COLO668 (cell line): ENCODE results near the gene KPNA6.

Source experiments
- DNase-seq: peaks from one replicate; lab custom pipeline; 2025; ENCODE audit not compliant: unreplicated experiment; lab: John Stamatoyannopoulos, UW

Gene KPNA6

DNA sequence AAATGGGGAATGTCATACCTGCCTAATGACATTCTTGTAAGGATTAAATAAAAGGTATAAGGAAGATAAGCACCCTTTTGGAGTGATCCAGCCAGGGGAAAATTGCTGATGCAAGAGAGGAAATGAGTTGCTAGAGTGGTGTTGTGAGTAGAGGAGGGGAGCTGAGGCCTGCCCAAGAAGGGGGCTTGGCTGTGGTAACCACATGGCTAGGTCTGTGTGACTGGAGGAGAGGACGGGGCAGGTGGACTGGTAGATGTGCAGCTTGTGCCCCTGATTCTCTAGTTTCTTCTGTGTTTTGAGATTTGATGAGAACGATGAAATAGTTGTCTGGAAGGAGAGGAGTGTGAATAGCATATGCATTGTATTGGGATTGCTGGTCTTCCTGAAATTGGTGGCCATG, 78.2 kb downstream of the KPNA6 start:
- DNase-seq: no peak

DNA sequence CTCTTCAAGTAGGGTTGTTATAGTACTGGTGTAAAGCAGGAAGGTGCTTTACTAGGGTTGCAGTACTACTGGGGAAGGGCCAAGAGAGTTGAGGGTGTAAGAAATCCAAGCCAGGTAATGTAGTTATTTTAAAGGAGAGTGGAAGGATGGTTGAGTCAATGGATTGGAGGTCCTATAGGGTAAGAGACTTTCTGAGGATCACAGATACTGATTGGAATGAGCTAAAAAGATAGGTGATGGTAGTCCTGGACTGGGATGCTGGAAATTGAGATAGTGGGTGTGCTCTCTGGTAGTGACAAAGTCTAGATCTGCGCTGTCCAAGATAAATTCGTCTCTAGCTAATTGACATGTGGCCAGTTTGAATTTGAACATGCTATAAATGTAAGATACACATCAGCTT, 78.6 kb downstream of the KPNA6 start:
- DNase-seq: no peak

DNA sequence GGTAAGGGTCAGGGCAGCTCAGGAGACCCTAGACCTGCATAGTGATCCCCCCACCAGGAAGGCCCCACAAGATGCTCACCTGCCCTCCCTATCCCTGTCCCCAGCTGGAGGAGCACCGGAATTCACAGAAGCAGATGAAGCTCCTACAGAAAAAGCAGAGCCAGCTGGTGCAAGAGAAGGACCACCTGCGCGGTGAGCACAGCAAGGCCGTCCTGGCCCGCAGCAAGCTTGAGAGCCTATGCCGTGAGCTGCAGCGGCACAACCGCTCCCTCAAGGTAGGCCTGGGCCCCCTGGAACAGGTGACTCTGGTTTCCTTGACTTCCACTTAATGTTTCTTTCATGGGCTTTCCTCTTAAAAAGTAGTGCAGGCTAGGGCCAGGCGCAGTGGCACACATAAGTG, 80.0 kb downstream of the KPNA6 start:
- DNase-seq: no peak

DNA sequence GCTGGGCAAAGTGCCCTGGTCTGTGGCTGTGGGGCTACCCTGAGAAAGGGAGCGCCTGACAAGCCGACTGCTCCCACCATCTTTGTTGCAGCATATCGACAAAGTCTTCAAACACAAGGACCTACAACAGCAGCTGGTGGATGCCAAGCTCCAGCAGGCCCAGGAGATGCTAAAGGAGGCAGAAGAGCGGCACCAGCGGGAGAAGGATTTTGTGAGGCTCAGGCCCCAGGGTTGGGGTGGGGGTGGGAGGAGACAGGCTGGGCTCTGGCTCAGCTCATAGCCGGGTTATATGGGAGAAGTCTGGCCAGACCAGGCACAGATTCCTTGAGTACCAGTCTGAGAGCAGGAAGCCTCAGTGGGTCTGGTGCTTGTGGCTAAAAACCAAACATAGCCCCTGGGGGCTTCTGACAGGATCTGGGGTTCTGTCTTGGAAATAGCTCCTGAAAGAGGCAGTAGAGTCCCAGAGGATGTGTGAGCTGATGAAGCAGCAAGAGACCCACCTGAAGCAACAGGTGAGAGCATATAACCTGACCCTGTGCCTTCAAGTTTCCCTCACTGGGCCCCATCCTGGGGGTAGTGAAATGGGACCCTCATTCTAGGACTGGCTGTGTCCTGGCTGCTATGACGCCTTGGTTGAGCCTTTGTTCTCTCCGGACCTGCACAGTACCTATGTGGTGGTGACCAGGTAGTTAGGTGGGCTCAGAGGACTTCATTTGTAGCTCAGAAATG, 84.5 kb downstream of the KPNA6 start:
- DNase-seq: no peak

DNA sequence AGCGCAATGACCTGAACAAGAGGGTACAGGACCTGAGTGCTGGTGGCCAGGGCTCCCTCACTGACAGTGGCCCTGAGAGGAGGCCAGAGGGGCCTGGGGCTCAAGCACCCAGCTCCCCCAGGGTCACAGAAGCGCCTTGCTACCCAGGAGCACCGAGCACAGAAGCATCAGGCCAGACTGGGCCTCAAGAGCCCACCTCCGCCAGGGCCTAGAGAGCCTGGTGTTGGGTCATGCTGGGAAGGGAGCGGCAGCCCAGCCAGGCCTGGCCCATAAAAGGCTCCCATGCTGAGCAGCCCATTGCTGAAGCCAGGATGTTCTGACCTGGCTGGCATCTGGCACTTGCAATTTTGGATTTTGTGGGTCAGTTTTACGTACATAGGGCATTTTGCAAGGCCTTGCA, 87.1 kb downstream of the KPNA6 start:
- DNase-seq: no peak

DNA sequence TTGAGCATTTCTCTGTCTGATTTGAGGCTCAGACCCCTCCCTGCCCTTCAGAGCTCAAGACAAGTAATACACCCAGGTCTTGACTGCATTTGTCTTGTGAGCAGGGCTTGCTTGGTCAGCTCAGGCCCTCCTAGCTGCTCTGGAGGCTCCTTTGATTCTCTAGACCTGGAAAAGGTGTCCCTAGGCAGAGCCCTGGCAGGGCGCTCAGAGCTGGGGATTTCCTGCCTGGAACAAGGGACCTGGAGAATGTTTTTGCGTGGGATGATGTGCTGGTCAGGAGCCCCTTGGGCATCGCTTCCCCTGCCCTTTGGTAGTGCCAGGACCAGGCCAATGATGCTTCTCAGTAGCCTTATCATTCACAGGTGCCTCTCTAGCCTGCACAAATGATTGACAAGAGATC, 87.7 kb downstream of the KPNA6 start:
- no peak for DNase-seq

DNA sequence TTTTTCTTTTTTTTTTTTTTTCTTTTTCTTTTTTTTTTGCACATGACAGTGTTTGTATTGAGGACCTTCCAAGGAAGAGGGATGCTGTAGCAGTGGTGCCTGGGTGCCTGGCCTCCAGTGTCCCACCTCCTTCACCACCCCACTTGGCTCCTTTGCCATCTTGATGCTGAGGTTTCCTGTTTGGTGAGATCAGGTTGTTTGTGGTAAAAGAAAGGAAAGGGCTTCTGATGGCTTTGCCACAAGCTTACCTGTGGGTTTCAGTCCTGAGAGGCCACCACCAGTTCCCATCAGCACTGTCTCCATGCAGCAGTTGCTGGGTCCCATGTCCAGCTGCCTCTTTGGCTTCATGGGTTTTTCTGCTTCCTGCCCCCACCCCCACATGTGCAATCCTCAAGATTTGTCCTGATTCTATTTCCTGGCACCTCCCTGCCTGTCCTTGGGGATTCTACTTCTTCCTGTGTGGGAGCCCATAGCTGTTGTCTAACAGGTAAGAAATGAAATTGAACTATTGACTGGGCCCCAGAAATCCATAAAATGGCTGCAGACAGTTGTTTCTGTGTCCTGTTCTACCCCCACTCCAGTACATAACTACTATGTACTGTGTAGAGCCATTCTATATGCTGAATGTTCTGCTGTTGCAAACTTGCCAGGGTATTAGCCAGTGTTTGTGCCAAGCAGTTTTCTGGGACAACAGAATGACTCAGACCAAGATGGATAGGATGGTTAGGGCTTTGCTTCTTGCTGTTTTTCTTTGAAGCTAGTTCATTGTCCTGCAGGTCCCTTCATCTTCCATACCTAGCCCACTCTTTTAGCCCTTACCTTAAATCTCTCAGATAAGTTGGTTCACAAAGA, 88.3 kb downstream of the KPNA6 start:
- no peak for DNase-seq

DNA sequence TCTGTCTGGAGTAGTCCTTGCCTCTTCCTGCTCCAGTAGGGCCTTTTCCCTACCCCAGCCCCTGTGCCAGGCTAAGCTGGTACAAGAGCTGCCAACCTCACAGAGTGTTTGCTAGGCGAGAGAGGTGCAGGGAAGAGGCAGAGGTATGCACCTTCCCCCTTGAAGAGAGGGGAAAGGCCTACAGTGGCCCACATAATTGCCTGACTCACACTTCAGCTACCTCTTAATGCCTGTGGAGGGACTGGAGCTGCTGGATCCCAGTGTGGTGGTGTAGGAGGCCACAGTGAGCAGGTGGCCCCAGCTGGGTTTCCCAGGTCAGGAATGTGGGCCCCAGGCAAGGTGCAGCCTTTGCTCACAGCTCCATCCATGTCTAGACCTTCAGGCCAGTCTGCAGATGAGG, 89.2 kb downstream of the KPNA6 start:
- no peak for DNase-seq

DNA sequence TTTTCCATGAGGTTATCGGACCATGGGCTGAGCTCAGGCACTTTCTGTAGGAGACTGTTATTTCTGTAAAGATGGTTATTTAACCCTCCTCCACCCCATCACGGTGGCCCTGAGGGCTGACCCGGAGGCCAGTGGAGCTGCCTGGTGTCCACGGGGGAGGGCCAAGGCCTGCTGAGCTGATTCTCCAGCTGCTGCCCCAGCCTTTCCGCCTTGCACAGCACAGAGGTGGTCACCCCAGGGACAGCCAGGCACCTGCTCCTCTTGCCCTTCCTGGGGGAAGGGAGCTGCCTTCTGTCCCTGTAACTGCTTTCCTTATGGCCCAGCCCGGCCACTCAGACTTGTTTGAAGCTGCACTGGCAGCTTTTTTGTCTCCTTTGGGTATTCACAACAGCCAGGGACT, 90.0 kb downstream of the KPNA6 start:
- no peak for DNase-seq

DNA sequence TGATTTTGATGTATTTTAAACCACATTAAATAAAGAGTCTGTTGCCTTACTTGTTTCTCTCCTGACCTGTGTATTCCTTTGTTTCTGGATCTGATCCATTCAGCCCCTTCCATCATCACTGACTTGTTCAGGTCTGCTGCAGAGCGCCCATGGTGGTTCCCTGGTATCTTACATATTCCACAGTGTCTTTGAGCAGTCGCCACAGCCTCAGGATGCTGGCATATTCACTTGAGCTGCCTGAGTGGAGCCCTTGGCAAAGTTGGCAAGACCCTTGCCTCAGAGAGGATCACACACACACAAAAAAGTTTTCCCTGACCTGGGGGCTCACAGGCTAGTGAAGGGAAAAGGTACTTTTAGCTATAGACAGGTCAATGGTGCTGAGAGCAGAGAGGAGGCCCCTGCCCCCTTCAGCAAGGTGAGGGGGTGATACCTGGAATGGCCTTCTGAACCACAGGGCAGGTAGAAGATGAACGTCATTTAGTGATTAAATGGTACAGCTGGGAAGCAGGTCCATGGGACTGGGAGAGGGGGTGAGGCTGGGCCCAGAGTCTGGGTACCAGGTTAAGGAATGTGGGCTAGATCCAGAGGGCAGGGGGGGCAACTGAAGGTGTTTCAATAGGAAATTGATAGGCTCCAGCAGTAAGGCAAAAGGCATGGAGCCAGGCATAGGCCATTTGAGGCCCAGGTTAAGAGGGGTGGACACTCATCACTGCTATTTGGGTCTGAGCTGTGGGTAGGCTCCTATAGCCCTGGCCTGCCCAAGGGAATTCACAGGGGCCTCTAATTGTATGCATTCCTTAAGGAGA, 90.6 kb downstream of the KPNA6 start:
- no peak for DNase-seq

DNA sequence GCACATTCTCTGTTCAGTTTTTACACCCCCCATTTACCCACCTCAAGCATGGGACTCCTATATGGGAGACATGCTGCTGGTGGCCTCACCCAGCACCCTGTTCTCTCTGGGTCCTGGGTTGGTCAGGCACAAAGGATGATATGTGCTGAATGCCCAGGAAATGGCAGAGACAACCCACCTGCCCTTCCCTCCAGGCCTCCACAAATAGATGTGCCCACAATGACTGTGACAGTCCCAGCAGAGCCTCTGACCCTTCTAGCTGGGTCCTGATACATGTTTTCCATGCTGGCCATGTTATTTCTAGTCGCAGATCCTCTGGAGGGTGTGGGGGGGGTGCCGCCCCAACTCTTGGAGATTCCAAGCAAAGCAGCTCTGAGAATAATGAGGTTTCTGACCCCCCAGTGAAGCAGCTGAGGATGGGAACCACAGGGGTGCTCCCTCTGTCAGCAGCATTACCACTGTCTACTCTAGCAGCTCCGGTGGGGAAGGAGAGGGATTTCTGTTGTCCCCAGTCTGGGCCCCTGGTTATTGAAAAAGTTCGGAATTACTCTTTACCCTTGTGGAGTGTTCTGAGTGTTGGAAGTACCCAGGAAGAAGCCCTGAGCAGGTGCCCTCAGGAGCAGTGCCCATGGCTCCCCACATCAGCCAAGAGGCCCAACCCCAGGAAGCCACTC, 91.3 kb downstream of the KPNA6 start:
- no peak for DNase-seq

DNA sequence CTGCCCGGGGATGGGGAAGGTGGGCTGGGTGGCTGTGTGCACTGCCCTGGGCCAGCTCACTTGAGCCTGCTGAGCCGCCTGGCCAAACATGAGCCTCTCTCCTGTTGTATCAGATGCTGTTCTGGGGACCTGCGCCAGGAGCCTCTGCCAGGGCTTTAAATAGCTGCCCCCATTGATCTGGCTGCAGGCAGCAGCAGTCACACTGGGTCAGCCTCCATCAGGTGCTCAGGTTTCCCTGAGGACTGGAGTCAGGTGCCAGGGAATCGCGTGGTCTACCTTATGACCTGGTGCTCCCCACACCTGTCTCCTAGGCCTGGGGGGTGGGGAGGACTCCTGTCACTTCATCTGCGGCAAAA, 91.8 kb downstream of the KPNA6 start:
- DNase-seq: peak; percentile 84

DNA sequence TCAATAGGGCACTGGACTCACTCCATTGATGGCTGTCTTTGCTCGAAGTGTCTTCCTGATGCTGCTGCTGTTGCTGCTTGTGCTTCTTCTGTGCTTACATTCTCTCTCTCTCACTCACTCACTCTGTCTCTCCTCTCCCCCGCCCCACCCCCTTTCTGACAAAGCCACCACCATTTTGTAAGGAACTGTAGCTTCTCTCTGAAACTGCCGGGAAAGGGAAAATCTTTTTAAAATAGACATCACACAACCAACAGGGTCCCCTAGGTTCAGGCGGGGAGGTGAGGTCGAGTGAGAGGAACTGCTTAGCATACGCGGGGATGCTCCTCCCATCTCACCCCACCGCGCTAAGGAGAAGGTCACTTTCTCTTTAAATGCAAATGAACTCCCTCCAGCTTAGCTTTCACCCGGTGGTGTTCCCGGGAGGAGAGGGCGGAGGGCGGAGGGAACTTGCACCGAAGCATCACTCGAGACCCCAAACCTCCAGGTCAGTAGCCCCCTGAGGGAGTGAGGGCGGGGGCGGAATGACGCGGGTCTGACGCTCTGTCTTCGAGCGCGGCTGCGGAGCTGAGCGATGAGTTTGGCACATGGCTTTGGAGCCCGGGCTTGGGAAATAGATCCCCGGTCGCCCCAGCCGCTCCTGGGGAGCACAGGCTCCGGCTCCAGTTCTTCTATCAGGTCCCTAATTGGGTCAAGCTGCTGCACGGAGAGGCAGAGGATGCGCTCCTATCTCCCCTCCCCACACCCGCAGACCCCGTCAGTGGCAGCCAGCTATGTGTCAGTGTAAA, 92.6 kb downstream of the KPNA6 start, which contains the start of gene CCDC28B:
TSS of gene CCDC28B (plus strand) at position 370 of the 785 bp plus-strand sequence. CDS start 1,341 bp downstream, outside the sequence.
- peak; percentile 84 for DNase-seq

DNA sequence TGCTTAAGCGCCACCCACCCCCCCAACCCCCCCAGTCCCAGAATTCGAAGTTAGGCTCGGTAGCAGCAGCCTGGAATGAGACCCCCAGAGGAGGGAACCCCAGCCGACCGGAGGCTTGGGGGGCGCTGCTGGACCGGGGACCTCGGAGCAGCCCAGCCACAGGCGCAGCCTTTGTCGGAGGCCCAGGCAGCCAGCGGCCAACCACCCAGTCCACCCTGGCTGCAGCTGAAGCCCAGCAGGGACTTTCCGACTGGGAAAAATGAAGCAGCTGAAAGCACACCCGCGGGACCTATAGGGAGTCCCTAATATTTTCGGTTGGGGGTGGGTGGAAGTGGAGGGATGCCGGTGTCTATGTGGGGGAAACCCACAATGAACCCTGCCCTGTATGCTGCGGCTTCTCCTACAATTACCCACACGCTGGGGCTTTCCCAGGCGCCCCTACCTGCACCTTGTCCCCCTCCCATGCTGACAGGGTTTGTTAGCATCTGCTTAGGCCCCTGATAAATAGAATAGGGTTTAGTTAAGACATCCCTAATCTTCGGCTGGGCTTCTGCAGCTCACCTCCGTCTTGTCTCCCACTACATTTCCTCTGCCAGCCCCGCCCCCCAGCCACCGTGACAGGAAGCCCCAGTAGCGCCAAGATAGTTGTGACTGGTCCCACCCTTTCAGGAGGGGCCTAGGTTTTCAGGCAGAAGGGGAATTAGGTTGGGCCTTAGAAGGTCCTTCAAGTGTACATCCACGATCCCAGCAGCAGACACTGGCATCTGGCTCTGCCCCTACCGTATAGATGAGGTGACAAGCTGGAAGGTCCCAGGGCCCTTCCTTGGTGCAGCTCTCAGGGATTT, 93.4 kb downstream of the KPNA6 start:
- DNase-seq: peak; percentile 79

DNA sequence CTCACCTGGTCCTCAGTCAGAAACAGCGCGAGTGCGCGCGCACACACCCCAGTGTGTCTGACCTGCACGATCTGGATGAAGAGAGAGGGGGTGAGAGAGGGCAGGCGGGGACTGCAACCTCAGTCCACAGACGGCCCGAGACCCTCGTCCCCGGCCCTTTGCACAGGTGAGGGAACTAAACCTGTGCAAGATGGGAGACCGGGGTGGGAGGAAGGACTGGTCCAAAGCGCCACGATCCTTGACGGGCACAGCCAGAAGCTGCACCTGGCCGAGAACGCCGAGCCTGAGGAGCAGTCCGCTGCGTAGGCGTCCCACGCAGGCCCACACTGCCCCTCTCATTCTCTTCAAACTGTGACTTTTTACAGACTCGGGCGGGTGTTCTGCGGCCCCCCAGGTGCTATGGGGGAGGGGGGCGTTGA, 97.1 kb downstream of the KPNA6 start:
- no peak for DNase-seq

DNA sequence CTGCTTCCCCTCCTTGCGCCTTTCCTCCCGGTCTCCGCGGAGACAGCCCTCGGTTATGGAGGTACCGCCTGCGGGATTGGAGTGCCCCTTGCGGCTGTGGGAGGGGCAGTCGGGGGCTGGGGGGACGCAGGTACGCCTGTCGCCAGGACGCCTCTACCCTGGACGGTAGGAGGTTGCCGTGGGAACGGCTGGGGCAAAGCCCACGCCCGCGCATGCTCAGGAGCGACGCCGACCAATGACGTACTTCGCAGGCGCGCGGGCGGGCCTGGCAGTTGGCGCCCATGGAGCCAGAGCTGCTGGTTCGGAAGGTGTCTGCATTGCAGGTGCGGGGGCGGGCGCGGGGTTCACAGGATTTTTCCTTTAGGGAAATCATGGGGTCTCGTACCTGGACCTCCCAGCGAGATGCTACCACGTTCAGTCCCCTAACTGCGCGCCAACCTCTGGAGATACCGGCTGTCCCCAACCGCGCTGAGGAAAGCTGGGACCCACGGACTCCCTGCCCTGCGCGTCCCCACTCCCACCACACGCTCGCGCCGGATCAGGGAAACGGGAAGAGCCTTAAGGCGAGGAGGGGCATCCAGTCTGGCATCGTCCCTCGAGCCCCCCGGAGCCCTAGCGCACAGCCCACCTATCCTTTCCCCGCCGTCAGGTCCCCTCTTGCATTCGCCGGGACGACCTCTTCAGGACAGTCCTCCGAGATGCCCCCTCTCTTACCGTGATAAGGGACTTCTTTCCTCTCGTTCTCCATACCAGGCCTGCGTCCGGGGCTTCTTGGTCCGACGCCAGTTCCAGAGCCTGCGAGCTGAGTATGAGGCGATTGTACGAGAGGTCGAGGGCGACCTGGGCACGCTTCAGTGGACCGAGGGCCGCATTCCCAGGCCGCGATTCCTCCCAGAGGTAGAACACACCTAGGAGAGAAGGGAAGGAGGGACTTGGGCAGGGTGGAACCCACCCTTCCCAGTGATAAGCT, 97.8 kb downstream of the KPNA6 start, which contains the start of gene IQCC:
TSS of gene IQCC (plus strand) at position 271 of the 970 bp plus-strand sequence. CDS start at position 282, 11 bp downstream.
- DNase-seq: peak; percentile 99

DNA sequence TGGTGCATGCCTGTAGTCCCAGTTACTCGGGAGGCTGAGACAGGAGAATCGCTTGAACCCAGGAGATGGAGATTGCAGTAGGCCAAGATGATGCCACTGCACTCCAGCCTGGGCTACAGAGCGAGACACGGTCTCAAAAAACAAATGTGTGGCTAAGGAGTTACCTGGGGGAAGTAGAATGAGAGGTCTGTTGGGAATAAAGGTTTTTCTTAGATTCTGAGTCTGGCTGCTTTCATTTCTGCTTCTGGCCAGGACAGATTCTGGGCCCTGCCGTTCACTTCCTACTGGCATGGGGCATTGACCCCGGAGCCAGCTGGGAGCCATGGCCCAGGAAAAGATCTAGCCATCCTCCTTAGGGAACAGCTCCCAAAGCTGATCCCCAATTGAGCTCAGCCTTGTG, 100.6 kb downstream of the KPNA6 start:
- no peak for DNase-seq

DNA sequence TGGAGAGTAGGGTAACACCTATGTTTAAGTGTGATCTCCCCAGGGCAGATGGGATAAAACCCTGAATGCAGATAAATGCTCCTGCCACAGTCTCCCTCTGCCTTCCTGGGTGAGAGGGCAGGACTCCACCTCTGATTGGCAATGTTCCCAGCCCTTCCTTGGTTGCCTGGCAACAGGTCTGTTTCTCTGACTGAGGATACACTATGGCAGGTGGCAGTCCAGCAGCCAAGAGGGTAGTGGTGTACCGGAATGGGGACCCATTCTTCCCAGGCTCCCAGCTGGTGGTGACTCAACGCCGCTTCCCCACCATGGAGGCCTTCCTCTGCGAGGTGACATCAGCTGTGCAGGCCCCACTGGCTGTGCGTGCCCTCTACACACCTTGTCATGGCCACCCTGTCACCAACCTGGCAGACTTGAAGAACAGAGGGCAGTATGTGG, 101.1 kb downstream of the KPNA6 start, which contains the start of gene DCDC2B:
TSS of gene DCDC2B (plus strand) at position 199 of the 438 bp plus-strand sequence. CDS start at position 204, 5 bp downstream.
- peak; percentile 100 for DNase-seq
